Fibroblast of lung (primary cell): Measurements from ENCODE around the gene UQCC2. TPM values are rescaled to one million over a fixed set of nuclear protein-coding genes. Genes with fewer than 3 reads are reported as not detected.

ENCODE experiments used
- DNase-seq, 2 donors: peaks; one replicate each; pipeline versions ENCODE4 v3.0.0 to v3.0.0-alpha.2; 2010; ENCODE audit warnings: low read depth in 2 of 2
- H2AFZ ChIP-seq: 2 replicates; pipeline ENCODE4 v1.5.1; 2012; ENCODE audit warnings: low read length, control low read depth, inconsistent platforms
- H3K27ac ChIP-seq: 2 replicates; pipeline ENCODE4 v1.5.1; 2011; ENCODE audit warnings: low read length, control low read depth; ENCODE audit not compliant: insufficient read depth
- H3K27me3 ChIP-seq: 2 replicates; pipeline ENCODE4 v1.5.1; 2011; ENCODE audit warnings: mild to moderate bottlenecking, low read length; ENCODE audit not compliant: control insufficient read depth, insufficient read depth
- H3K36me3 ChIP-seq: 2 replicates; pipeline ENCODE4 v1.5.1; 2011; ENCODE audit warnings: low read length; ENCODE audit not compliant: control insufficient read depth, insufficient read depth
- H3K4me1 ChIP-seq: 2 replicates; pipeline ENCODE4 v1.5.1; 2011; ENCODE audit warnings: low read length; ENCODE audit not compliant: control insufficient read depth, insufficient read depth; ENCODE audit errors: extremely low read depth
- H3K4me2 ChIP-seq: 2 replicates; pipeline ENCODE4 v1.5.1; 2011; ENCODE audit warnings: low read length, control low read depth; ENCODE audit not compliant: insufficient read depth; ENCODE audit errors: extremely low read depth
- H3K4me3 ChIP-seq, 4 experiments: fragments of 200-600 bp in 1 of 4; sonication (generic) in 1 of 4; replicated peaks in 1 of 4; 2 replicates each; pipeline ENCODE4 v1.5.1; 2011 to 2016; ENCODE audit warnings: low read length in 4 of 4, low read depth in 3 of 4, mild to moderate bottlenecking in 3 of 4, control low read depth in 2 of 4, inconsistent platforms in 1 of 4, mixed read lengths in 1 of 4; ENCODE audit not compliant: insufficient read depth in 1 of 4; ENCODE audit errors: control extremely low read depth in 1 of 4
- H3K79me2 ChIP-seq: 2 replicates; pipeline ENCODE4 v1.5.1; 2012; ENCODE audit warnings: mild to moderate bottlenecking, low read length, inconsistent platforms; ENCODE audit not compliant: control insufficient read depth, insufficient read depth
- H3K9ac ChIP-seq: 2 replicates; pipeline ENCODE4 v1.5.1; 2011; ENCODE audit warnings: mild to moderate bottlenecking, low read length, control low read depth; ENCODE audit not compliant: insufficient read depth
- H3K9me3 ChIP-seq: 2 replicates; pipeline ENCODE4 v1.5.1; 2012; ENCODE audit warnings: low read depth, low read length; ENCODE audit not compliant: control insufficient read depth, insufficient read depth
- H4K20me1 ChIP-seq: 2 replicates; pipeline ENCODE4 v1.5.1; 2011; ENCODE audit warnings: low read length; ENCODE audit not compliant: control insufficient read depth, insufficient read depth; ENCODE audit errors: extremely low read depth
- CTCF ChIP-seq, 2 donors: IDR thresholded peaks in 1 of 2; conservative IDR thresholded peaks in 1 of 2; 1 replicate in 1 of 2; 2 replicates in 1 of 2; pipeline ENCODE4 v1.5.1; 2011 to 2012; ENCODE audit warnings: low read length in 2 of 2, control low read depth in 1 of 2, inconsistent platforms in 1 of 2, low read depth in 1 of 2, mild to moderate bottlenecking in 1 of 2
- EZH2 ChIP-seq: IDR thresholded peaks from 2 replicates; pipeline ENCODE4 v1.5.1; 2012; ENCODE audit warnings: low read length, control low read depth, mild to moderate bottlenecking; ENCODE audit errors: missing control alignments
- polyA plus RNA-seq, 2 donors: library from polyadenylated mRNA; depleted of rRNA in 1 of 2; stranded (reverse) in 1 of 2; unstranded in 1 of 2; fragments of >200 nt; gene quantifications; 2 replicates each; pipeline ENCODE4 v1.2.1, GENCODE V29; 2011 to 2012; ENCODE audit warnings: missing spikeins in 1 of 2
- total RNA-seq: library from RNA; depleted of rRNA; stranded (reverse); fragments of >200 nt; gene quantifications from 2 replicates; pipeline ENCODE4 v1.2.1, GENCODE V29; 2014

Gene UQCC2
- total and polyA plus RNA-seq, 2 donors (not counting 1 experiment from before 2014, with no cell fraction given) = 33.8 to 36.5 TPM

GRCh38 chr6:33671744-33672072, 39.8 kb downstream of the UQCC2 start:
- Histone ChIP-seq H3K27me3 (no peaks in the 10 kb centered on the region), H3K9ac (no peak overlapping the region), H3K4me3 (no peak overlapping the region), H3K27ac (no peak overlapping the region), H2AFZ (no peak overlapping the region), H3K9me3 (no peaks in the 10 kb centered on the region), H3K79me2 (no peaks in the 10 kb centered on the region), H3K4me2 (no peak overlapping the region), H3K4me1 (peaks cover 18% of the 10 kb centered on the region), H3K36me3 (peaks cover 31% of the 10 kb centered on the region), H4K20me1 (peaks cover 2% of the 10 kb centered on the region)
- DNase-seq = no peak
- TF ChIP-seq CTCF (conservative IDR thresholded peaks at IDR 0.05 in 1 of 2, IDR thresholded peaks at IDR 0.05 in 1 of 2; ENCODE audit: low read depth in 1 of 2, low read length in 2 of 2) = no peak
- TF ChIP-seq EZH2 = no peak

GRCh38 chr6:33670971-33671743, 40.3 kb downstream of the UQCC2 start:
- no peak overlapping the region for H3K9ac ChIP-seq
- H3K4me1 ChIP-seq = peaks cover 13% of the 10 kb centered on the region
- H3K4me2 ChIP-seq = no peak overlapping the region
- peaks cover 26% of the 10 kb centered on the region for H3K36me3 ChIP-seq
- TF ChIP-seq CTCF (conservative IDR thresholded peaks at IDR 0.05 in 1 of 2, IDR thresholded peaks at IDR 0.05 in 1 of 2; ENCODE audit: low read depth in 1 of 2, low read length in 2 of 2) (no peak), EZH2 (no peak)
- H3K4me3 ChIP-seq = no peak overlapping the region
- H4K20me1 ChIP-seq = peaks cover 2% of the 10 kb centered on the region
- no peaks in the 10 kb centered on the region for H3K27me3 ChIP-seq
- H2AFZ ChIP-seq = no peak overlapping the region
- no peaks in the 10 kb centered on the region for H3K79me2 ChIP-seq
- DNase-seq = no peak
- H3K27ac ChIP-seq = peak overlapping the region; percentile 14
- no peaks in the 10 kb centered on the region for H3K9me3 ChIP-seq

- Histone ChIP-seq H3K4me2 (no peak overlapping the region), H3K4me1 (peaks cover 9% of the 10 kb centered on the region), H2AFZ (no peak overlapping the region), H3K9ac (no peak overlapping the region), H4K20me1 (peaks cover 2% of the 10 kb centered on the region), H3K27me3 (no peaks in the 10 kb centered on the region), H3K4me3 (no peak overlapping the region), H3K79me2 (no peaks in the 10 kb centered on the region), H3K9me3 (no peaks in the 10 kb centered on the region), H3K36me3 (peaks cover 23% of the 10 kb centered on the region), H3K27ac (no peak overlapping the region)
- DNase-seq = no peak
- TF ChIP-seq EZH2 (no peak), CTCF (conservative IDR thresholded peaks at IDR 0.05 in 1 of 2, IDR thresholded peaks at IDR 0.05 in 1 of 2; ENCODE audit: low read depth in 1 of 2, low read length in 2 of 2) (no peak)
Observed at GRCh38 chr6:33670086-33670660, 41.3 kb downstream of the UQCC2 start.
